SK-N-SH treated with all-trans-retinoic acid at 6 μM for 48 hours (cell line): ENCODE results near the gene PER1.

Experiments
- PPARA ChIP-seq: fragments of 250-450 bp; sonication (Bioruptor Pico); IDR thresholded peaks from 2 replicates; pipeline ENCODE4 v1.5.0; 2020; ENCODE audit warnings: mild to moderate bottlenecking, borderline replicate concordance
- ZFP3 ChIP-seq: fragments of 250-450 bp; sonication (Bioruptor Pico); IDR thresholded peaks from 2 replicates; pipeline ENCODE4 v1.5.0; 2020; ENCODE audit warnings: mild to moderate bottlenecking, moderate library complexity
- TF ChIP-seq, protein P1 (sequence below): fragments of 250-450 bp; sonication (Bioruptor Pico); IDR thresholded peaks from 2 replicates; pipeline ENCODE4 v1.5.0; 2020; ENCODE audit warnings: mild to moderate bottlenecking, moderate library complexity

DNA sequence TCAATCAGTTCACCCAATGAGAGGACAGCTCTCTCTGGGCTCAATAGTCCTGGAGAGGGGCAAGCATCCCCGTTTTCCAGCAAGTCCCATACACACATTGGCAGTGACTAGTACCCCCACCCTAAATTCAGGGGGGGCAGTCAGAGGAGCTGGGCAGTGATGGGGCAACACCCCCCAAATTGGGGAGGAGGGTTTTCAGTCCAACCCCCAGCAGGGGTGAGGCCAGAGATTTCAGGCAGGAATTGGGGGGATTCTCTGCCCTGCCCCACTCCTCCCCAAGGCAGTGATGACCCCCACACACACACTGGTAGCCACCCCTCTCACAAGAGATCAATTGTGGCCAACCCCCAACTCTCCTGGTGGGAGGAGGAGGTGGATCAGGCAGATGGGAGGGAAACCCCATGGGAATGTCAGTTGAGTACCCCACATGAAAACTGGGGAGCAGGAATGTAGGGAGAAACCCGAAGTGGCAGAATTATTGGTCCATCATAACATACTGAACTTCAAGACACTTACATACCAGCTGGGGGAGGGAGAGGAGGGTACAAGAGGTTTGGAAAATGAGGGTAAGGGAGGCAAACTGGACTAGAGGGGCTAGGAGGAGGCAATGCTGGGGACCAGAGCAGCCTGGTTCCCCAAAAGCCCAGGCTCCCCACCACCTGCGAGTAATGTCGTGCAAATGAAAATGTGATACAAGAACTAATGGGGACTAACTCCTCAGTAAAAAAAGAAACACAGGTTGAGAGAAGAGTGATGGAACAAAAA lies 7.4 kb upstream of the PER1 start:
- TF ChIP-seq, protein P1, sequence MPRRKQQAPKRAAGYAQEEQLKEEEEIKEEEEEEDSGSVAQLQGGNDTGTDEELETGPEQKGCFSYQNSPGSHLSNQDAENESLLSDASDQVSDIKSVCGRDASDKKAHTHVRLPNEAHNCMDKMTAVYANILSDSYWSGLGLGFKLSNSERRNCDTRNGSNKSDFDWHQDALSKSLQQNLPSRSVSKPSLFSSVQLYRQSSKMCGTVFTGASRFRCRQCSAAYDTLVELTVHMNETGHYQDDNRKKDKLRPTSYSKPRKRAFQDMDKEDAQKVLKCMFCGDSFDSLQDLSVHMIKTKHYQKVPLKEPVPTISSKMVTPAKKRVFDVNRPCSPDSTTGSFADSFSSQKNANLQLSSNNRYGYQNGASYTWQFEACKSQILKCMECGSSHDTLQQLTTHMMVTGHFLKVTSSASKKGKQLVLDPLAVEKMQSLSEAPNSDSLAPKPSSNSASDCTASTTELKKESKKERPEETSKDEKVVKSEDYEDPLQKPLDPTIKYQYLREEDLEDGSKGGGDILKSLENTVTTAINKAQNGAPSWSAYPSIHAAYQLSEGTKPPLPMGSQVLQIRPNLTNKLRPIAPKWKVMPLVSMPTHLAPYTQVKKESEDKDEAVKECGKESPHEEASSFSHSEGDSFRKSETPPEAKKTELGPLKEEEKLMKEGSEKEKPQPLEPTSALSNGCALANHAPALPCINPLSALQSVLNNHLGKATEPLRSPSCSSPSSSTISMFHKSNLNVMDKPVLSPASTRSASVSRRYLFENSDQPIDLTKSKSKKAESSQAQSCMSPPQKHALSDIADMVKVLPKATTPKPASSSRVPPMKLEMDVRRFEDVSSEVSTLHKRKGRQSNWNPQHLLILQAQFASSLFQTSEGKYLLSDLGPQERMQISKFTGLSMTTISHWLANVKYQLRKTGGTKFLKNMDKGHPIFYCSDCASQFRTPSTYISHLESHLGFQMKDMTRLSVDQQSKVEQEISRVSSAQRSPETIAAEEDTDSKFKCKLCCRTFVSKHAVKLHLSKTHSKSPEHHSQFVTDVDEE (CRISPR knock-in tag): no peak
- TF ChIP-seq PPARA (no peak), ZFP3 (CRISPR knock-in tag) (no peak)
